CD4-positive, alpha-beta T cell treated with Interleukin-4 for 4 hours (primary cell): ENCODE data around the gene SF3B3.
"Not testable (repeated sequence)": the region's sequence is repeated elsewhere in the genome, so short reads cannot be mapped to it uniquely, and the experiment has no call there.

Source experiments
- DNase-seq: peaks from one replicate; pipeline ENCODE4 v3.0.0-alpha.2; 2020

SF3B3 gene

DNA sequence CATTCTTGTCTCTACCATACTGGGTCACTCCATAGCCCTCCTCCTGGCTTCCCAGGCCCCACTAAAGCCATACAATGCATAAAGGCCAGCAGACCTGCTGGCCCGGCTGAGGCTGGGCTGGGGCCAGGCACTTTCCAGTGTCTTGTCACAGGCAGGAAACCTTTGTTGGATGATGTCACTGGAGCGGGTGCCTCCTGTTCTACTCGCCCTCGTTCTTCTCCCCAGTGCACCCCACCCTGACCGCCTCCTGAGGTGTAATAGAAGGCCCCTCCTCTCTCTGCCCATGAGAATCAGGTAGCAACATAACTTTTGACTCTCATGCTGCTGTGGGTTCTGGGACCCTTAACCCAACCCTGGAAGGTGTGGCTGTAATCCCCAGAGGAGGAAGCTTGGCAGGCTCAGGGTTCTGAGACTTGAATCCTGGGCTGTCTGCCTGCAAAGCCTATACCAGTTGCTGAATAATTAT lies 68.5 kb downstream of the SF3B3 start:
- no peak for DNase-seq

DNA sequence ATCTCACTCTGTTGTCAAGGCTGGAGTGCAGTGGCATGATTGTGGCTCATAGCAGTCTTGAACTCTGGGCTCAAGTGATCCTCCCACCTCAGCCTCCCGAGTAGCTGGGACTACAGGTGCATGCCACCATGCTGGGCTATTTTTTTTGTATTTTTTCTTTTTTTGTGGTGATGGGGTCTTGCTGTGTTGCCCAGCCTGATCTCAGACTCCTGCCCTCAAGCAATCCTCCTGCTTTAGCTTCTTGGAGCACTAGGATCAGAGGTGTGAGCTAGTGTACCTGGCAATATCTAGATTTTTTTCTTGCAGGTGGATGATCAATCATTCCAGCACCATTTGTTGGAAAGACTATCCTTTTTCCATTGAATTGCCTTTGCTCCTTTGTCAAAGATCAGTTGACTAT lies 69.9 kb downstream of the SF3B3 start:
- no peak for DNase-seq

DNA sequence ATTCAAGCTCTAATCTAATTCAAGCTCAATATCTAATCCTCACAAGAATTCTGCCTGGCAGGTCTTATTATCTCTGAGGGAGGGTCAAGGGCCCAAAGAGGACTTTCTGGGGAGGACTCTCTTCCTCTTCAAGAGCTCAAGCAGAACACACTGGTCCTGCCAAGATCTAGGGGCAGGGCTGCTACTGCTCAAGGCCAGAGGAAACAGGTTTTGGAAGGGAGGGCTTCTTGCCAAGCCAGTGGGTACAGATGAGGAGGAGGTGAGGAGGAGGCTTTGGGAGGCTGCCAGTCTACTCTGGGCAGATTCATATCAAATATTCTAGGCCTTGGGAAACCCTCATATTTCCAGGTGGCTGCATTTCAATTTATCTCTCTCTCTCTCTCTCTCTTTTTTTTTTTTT lies 71.0 kb downstream of the SF3B3 start:
- DNase-seq: no peak

DNA sequence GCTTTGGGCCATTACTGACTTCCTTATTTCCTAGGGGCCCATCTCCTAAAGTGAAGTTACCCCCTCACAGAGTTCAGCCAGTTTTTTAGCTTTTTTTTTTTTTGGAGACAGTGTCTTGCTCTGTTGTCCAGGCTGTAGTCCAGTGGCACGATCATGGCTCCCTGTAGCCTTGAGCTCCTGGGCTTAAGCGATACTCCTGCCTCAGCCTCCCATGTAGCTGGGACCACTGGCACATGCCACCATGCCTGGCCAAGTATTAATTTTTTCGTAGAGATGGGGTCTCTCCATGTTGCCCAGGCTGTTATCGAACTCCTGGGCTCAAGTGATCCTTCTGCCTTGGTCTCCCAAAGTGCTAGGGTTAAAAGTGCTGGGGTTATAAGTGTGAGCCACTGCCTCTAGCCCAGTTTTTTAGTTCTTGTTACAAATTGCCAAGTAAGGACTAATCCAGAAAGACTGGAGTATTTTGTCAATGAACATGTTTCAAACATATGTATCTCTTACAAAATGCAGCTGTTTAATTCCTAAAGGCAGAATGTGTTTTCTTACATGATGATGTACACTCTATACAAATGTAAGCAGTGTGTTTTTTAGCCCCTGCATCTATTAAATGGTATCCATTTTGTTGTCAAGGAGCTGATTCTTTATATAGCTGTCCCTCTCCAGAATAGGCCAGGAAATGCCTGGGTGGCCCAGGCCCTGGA lies 73.7 kb downstream of the SF3B3 start:
- DNase-seq: no peak

DNA sequence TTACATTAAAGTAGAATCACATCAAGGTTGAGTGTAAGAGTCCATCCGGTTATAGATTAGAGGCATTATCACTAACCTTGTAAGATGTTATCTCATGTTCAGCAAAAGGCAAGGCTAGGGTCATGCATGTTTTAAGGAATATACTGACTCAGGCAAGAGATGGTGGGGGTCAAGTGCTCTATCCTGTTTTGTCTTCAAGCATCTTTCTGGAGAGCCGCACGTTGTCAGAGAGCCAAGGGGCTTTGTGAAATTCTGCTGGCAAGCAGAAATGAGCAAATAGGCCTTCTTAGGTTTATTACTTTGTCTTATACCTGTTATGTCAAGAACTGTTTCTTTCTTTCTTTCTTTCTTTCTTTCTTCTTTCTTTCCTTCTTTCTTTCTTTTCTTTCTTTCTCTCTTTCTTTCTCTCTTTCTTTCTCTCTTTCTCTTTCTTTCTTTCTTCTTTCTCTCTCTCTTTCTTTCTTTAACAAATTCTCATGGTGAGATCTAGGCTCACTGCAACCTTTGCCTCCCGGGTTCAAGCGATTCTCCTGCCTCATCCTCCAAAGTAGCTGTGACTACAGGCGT lies 75.4 kb downstream of the SF3B3 start:
- no peak for DNase-seq

DNA sequence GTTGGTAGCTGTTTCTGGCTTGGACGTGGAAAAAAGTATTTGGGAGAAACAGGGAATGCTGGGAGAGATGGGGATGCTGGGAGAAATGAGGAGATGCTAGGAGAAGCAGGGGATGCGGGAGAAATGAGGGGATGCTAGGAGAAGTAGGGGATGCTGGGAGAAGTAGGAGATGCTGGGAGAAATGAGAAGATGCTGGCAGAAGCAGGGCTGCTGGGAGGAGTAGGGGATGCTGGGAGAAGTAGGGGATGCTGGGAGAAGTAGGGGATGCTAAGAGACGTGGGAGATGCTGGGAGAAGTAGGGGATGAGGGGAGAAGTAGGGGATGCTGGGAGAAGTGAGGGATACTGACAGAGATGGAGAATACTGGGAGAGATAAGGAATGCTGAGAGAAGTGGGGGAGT lies 77.1 kb downstream of the SF3B3 start:
- DNase-seq: no peak

DNA sequence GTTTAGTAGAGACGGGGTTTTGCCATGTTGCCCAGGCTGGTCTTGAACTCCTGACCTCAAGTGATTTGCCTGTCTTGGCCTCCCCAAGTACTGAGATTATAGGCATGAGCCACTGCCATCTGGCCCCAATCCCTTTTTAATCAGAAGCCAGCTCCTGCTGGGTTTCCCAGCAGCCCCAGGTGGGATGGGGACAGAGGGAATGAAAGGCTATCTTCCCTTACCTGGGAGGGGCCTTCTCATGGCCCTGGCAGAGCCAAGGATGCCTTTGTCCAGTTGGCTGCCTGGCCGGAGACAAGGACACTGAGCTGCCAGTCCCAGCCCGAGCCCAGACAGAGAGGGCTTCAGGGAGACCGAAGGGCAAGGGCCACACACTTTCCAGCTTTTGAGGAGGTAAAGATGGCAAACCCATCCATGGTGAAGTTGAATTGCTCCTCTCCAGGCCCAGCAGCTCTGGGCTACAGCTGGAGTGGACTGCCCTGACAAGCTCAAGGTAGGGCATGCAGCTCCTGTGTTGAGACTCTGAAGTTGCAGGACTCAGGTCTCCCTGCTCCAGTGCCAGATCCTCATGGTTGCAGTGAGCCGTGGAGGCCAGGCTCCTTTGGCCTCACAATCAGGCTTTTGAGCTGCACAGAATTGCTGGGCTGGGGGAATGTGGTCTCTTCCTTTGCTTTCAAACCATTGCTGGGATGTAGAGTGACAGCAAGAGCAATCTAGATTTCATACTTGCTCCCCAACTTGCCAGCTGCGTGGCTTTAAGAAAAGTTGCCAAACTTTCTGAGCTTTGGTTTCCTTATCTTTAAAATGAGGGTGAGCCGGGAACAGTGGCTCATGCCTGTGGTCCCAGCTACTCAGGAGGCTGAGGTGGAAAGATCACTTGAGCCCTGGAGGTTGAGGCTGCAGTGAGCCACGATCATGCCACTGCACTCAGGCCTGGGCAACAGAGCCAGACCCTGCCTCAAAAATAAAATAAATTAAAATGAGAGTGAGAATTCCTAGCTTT lies 78.3 kb downstream of the SF3B3 start:
- DNase-seq: no peak

DNA sequence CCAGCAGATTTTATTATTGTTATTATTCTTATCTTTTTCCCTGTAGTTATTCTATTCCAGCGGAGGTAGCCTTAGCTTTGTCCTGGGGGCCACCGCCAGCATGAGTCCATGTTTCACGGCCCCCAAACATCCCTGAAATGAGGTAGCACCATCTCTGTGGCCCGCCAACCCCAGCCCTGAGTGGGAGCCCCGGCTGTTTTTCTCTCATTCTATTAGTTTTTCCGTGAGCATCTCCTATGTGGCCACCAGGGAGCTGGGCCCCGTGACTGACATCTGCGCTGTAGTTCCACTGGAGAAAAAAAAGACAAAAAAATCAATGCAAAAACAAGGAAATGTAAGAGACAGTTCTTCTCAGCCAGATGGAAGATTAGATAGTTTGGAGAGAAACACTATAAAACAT lies 79.2 kb downstream of the SF3B3 start:
- DNase-seq: no peak

DNA sequence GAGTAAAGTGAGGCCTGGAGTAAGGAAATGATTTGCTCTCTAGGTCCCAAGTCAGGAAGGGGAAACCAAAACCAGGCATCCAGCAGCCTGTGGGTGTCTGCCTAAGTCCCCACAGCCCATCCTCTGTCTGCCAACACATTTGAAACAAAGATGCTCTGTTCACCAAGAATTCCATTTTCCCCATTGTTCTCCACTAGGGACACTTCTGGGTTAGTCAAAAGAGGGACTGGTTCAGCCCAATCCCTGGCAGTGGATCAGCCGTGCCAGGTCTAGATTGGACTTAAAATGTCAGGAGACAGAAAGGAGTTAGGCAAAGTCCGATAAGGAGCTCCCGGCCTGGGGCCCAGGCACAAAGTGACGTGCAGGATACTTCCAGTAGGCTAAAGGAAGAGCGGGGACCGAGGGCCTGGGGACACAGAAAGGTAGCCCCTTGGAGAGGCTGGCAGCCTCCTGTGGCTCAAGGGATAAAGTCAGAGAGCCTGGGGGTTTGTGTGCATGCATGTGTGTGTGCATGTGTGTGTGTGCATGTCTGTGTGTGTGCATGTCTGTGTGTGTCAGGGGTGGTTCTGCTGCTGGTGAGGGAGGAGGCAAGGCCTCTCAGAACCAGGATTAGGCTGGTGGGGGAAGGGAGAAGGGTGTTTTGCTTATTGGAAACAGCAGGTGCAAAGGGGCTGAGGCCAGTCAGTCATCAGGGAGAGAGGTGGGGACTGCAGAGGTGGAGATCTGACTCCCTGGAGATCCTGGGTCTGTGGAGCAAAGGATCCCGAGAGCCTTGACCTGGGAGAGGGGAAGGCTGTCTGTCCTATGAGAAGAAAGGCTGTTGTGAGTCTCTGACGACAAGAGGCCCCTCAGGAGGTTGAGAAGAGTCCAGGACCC lies 81.0 kb downstream of the SF3B3 start:
- DNase-seq: no peak

DNA sequence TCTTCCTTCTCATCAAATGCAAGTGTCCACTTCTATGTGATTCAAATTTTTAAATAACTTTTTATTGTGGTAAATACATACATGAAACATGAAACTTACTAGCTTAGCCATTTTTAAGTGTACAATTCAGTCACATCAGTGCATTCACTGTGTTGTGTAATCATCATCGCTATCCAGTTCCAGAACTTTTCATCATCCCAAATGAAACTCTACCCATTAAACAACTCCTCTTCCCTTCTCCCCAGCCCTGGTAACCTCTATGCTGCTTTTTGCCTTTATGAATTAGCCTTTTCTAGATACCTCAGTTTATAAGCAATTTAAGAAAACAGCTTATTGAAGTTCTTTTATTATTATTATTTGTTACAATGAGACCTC lies 81.7 kb downstream of the SF3B3 start:
- no peak for DNase-seq

DNA sequence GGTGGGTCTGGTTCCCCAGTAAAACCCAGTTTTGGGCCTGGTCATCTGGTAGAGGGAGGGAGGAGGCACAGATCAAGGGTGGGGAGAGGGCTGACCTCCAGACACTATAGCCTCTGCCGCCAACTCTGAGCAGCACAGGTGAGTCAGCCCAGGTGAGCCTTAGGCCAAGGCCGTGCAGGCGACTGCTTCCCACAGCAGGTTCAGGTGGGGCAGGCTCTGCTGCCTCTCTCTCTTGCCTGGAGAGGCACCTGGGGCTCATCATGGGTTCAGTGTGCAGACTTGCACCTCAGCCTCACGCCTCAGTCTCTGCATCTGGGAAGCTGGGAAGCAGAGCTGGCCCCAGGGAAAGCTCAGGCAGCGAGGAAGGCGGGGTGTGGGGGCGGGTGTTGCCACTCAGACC lies 84.9 kb downstream of the SF3B3 start:
- no peak for DNase-seq

DNA sequence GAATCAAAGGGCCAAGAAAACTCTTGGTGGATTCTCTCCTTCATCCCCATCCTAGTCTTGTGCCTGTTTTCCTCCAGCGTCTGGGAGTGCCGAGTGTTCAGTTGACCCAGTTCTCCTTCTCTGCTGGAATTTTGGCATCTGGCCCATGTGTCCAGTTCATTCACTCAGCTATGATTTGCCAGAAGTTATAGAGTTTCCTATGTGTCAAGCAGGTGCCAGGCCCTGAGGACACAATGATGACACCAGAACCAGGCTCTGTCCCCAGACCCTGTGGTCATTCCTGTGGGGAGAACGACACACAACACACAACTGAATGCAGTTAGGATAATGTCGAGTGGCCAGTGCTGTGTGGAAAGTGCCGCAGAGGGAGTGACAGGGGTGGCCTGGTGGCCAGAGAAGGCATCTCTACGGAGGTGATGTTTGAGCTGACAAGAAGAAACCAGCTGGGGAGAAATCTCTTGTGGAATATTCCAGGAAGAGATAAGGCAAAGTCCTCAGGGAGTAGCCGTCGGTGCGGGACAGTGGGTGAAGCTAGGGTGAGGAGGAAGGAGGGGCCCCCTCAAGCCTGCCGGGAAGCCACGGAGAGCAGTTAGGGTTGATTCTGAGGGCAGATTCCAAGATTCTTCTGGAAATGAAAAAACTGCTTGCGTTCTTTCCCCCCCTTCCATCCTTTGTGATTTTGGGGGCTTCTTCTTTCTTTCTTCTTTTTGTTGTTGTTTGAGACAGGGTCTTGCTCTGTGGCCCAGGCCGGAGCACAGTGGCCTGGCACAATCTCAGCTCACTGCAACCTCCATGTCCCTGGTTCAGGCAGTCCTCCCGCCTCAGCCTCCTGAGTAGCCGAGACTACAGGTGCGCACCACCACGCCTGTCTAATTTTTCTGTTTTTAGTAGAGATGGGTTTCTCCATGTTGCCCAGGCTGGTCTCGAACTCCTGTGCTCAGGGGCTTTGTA lies 86.9 kb downstream of the SF3B3 start:
- DNase-seq: no peak

DNA sequence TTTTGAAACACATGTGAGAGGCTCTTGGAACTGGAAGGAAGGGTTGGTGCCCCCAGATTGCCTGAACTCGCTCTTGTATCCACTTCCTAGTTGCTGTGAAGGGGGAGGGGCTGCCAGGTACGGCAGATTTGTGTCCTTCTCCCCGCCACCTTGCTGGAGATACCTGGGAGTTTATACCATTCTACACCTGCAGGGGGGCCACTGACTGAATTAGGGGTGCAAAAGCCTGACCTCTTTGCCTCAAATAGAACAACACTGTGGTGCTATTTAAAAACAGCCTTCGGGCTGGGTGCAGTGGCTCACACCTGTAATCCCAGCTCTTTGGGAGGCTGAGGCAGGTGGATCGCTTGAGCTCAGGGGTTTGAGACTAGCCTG lies 87.6 kb downstream of the SF3B3 start:
- DNase-seq: no peak

DNA sequence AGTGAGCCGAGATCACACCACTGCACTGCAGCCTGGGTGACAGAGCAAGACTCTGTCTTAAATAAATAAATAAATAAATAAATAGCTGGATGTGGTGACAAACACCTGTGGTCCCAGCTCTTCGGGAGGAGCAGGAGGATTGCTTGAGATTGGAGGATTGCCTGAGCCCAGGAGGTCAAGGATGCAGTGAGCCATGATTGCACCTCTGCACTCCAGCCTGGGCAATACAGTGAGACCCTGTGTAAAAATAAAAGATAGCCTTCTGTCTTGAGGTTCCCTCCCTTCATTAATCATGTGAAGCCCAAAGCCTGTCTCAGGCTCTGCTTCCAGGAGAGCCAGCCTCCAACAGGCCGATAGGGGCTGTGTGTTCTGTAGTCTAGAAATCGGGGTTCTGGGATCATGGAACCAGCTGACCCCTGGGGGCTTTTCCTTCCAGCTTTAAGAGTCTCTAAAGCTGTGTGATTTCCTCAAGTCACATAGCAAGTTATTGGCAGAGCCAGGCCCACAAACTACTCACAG lies 88.2 kb downstream of the SF3B3 start:
- DNase-seq: no peak

DNA sequence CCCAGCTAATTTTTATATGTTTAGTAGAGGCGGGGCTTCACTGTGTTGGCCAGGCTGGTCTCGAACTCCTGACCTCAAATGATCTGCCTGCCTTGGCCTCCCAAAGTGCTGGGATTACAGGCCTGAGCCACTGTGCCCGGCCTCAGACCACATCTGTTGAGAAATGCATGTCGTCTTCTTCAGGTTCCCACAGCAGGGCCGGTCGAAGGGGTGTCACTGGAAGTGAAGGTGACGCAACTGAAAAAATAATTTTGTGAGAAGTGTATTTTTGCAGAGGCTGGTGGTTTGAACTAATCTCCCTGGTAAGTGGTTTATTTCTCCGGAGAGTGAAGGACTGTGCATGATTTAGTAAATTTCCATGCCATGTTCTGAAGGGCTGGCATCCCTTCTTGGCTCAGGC lies 89.3 kb downstream of the SF3B3 start:
- DNase-seq: no peak

DNA sequence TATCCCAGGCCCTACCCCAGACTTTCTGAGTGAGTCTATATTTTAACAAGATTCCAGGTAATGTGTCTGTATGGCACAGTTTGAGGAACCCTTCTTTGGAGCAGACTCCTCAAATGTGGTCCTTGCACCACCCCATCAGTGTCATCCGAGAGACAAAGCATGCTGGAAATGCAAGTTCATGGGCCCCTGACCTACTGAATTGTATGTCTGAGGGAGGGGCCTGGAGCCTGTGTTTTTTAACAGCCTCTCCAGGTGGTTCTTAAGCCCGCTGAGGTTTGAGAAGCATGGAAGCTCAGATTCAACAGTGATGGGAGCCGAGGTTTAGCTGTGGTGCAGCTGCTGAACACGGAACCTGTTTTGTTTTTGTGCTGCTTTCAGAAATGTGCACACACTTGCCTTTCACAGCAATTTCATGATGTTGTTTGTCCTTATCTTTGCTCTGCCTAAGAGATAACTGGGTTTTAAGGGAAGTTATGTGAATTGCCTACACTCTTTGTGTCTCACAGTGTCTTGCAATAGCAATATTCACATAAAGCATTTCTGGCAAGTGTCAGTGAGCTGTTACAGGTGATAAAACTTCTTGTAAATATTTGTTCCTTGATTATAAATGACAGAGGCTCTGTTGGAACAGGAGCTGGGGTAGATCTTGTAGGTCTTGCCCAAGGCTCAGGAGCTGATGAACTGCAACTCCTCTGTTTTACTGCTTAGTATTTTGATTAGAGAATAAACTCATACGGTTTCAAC lies 90.8 kb downstream of the SF3B3 start:
- no peak for DNase-seq

DNA sequence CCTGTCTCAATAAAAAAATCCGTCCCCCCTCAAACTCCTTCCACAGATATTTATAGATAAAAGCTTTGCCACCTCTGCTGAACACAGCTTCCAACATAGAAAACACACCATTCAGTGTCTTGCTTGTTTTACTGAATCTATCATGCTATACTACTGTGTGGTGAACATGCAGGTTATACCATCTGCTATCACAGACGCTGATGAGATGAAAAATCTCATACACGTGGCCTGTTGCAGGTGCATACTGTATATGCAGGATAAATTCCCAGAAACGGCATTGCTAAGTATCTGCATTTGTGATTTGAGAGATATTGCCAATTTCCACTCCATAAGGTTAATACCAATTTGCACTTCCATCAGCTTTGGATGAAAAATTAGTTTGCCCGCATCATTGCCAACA lies 92.3 kb downstream of the SF3B3 start:
- no peak for DNase-seq

DNA sequence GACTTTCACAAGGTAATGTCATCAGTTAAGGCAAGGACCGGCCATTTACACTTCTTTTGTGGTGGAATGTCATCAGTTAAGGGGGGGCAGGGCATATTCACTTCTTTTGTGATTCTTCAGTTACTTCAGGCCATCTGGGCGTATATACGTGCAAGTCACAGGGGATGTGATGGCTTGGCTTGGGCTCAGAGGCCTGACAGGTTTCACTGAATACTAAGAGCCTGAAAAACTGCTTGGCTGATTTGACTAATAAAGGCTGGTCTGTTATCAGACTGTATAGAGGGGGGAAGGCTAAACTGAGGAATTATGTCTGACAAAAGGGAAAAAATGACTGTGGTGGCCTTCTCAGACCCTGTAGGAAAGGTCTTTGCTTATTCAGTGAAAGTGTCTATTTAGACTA lies 98.2 kb downstream of the SF3B3 start:
- DNase-seq: not testable (repeated sequence)
